Tibial nerve (tissue), 4 donors: ENCODE data around the gene CLDN19. TPM values are rescaled to one million over a fixed set of nuclear protein-coding genes. Genes with fewer than 3 reads are reported as not detected.

Experiments
- DNase-seq, 2 donors: peaks; one replicate each; pipeline ENCODE4 v3.0.0-alpha.2; 2019; ENCODE audit warnings: low spot score in 2 of 2
- H3K27ac ChIP-seq, 4 donors: fragments of 200-600 bp; sonication (generic) in 3 of 4; one replicate each; pipeline ENCODE4 v1.5.1; 2017 to 2019; ENCODE audit warnings: mild to moderate bottlenecking in 1 of 4
- H3K27me3 ChIP-seq, 2 donors: fragments of 200-600 bp; sonication (generic) in 1 of 2; one replicate each; pipeline versions ENCODE4 v1.5.1 to v1.6.0; 2017 to 2019
- H3K36me3 ChIP-seq, 3 donors: fragments of 200-600 bp; sonication (generic); one replicate each; pipeline ENCODE4 v1.5.1; 2018 to 2019
- H3K4me1 ChIP-seq, 4 donors: fragments of 200-600 bp; sonication (generic) in 3 of 4; one replicate each; pipeline ENCODE4 v1.5.1; 2017 to 2019
- H3K4me3 ChIP-seq, 4 donors: fragments of 200-600 bp; sonication (generic) in 3 of 4; one replicate each; pipeline ENCODE4 v1.5.1; 2017 to 2019; ENCODE audit warnings: mild to moderate bottlenecking in 1 of 4, moderate library complexity in 1 of 4
- H3K9me3 ChIP-seq, 4 donors: fragments of 200-600 bp; sonication (generic) in 3 of 4; one replicate each; pipeline ENCODE4 v1.5.1; 2017 to 2019
- CTCF ChIP-seq, 5 experiments: fragments of 200-600 bp in 3 of 5; fragments of 450-650 bp in 2 of 5; sonication (generic) in 3 of 5; IDR thresholded peaks; one replicate each; pipeline ENCODE4 v1.5.1; 2016 to 2019; ENCODE audit warnings: antibody characterized with exemption in 5 of 5, mild to moderate bottlenecking in 3 of 5, moderate library complexity in 2 of 5
- EP300 ChIP-seq, 2 donors: sonication (generic); formaldehyde crosslinking; IDR thresholded peaks; one replicate each; pipeline ENCODE4 v1.6.1; 2017; ENCODE audit warnings: antibody characterized with exemption in 2 of 2, mild to moderate bottlenecking in 1 of 2
- POLR2A ChIP-seq, 2 donors: fragments of 450-650 bp; IDR thresholded peaks; one replicate each; pipeline ENCODE4 v1.6.1; 2017; ENCODE audit warnings: antibody characterized with exemption in 2 of 2, mild to moderate bottlenecking in 2 of 2, moderate library complexity in 2 of 2
- WGBS, 2 donors: methylation state at CpG; one replicate each; pipeline ENCODE4 v1.1.5; 2018; 5-methylcytosine and 5-hydroxymethylcytosine counted together
- total RNA-seq, 4 donors: library from RNA; depleted of rRNA; stranded (reverse); fragments of >200 nt; gene quantifications; one replicate each; pipeline ENCODE4 v1.1.0, GENCODE V29; 2016

CLDN19 gene
- total RNA-seq, 4 donors from 2014 or later, result 136 to 259 (median 218) TPM

GRCh38 chr1:42686418-42686817, 53.6 kb downstream of the CLDN19 start:
- WGBS, 2 donors, result 75 to 80% methylated on average over 4 of the region's 4 CpGs
- no peak for DNase-seq
- TF ChIP-seq CTCF (IDR thresholded peaks at IDR 0.05), result no peak
- no peak for TF ChIP-seq POLR2A (IDR thresholded peaks at IDR 0.05)
- no peak for TF ChIP-seq EP300 (IDR thresholded peaks at IDR 0.05)
- Histone ChIP-seq H3K27ac (no peak overlapping the region), H3K4me1 (peaks cover 0 to 80% (median 51%) of the 10 kb centered on the region in 4 donors), H3K36me3 (no peaks in the 10 kb centered on the region), H3K9me3 (no peaks in the 10 kb centered on the region), H3K27me3 (no peaks in the 10 kb centered on the region), H3K4me3 (no peak overlapping the region)

- H3K9me3 ChIP-seq, result no peaks in the 10 kb centered on the region
- H3K4me1 ChIP-seq, result peaks cover 0 to 80% (median 45%) of the 10 kb centered on the region in 4 donors
- H3K27ac ChIP-seq, result no peak overlapping the region
- no peak for DNase-seq
- WGBS, 2 donors, result 26 to 31% methylated on average over 5 of the region's 5 CpGs
- peak overlapping the region in 2 of 4 donors; percentile 92 to 99 for H3K4me3 ChIP-seq
- H3K36me3 ChIP-seq, result no peaks in the 10 kb centered on the region
- no peaks in the 10 kb centered on the region for H3K27me3 ChIP-seq
- TF ChIP-seq CTCF (IDR thresholded peaks at IDR 0.05), result no peak
- TF ChIP-seq EP300 (IDR thresholded peaks at IDR 0.05), result no peak
- TF ChIP-seq POLR2A (IDR thresholded peaks at IDR 0.05), result no peak
Measured at GRCh38 chr1:42684139-42684538, 55.9 kb downstream of the CLDN19 start.

Other genes starting within 250 kb of the CLDN19 start
- 10 to 100 TPM; 22.4 to 33.6 (median 28.1) TPM for gene PPIH, start 81.8 kb downstream of the CLDN19 start, total RNA-seq
- 100 to 1,000 TPM; 377 to 579 (median 441) TPM for gene YBX1, start 57.8 kb downstream of the CLDN19 start, total RNA-seq
- 10 to 100 TPM; 42.4 to 83.9 (median 65.1) TPM for gene P3H1, start 26.8 kb upstream of the CLDN19 start, total RNA-seq
- 1 to 10 TPM; 3.0 to 8.4 (median 3.5) TPM for gene C1orf50, start 27.0 kb upstream of the CLDN19 start, total RNA-seq
- under 1 TPM in 3 of 4 donors, not detected in 1; 0.21 to 0.30 (median 0.22) TPM for gene TMEM269, start 44.8 kb upstream of the CLDN19 start, total RNA-seq
- 10 to 100 TPM in 2 of 4 donors, 1 to 10 TPM in 2; 4.1 to 14.2 (median 8.3) TPM for gene ERMAP, start 76.9 kb upstream of the CLDN19 start, total RNA-seq
- 10 to 100 TPM; 18.6 to 76.0 (median 44.9) TPM for gene SVBP, start 77.2 kb upstream of the CLDN19 start, total RNA-seq
- 10 to 100 TPM; 14.1 to 20.5 (median 16.9) TPM for gene ZNF691, start 106.4 kb upstream of the CLDN19 start, total RNA-seq
- 1,000 to 10,000 TPM in 3 of 4 donors, 100 to 1,000 TPM in 1; 953 to 4,970 (median 3,437) TPM for gene SLC2A1, start 218.6 kb upstream of the CLDN19 start, total RNA-seq